ENCODE measurements around the gene STPG3. TPM values are rescaled to one million over a fixed set of nuclear protein-coding genes. Genes with fewer than 3 reads are reported as not detected.

The STPG3 gene
- total and polyA plus RNA-seq, 2 of the 4 experiments (the other 2 are of a cell fraction) = not detected

DNA sequence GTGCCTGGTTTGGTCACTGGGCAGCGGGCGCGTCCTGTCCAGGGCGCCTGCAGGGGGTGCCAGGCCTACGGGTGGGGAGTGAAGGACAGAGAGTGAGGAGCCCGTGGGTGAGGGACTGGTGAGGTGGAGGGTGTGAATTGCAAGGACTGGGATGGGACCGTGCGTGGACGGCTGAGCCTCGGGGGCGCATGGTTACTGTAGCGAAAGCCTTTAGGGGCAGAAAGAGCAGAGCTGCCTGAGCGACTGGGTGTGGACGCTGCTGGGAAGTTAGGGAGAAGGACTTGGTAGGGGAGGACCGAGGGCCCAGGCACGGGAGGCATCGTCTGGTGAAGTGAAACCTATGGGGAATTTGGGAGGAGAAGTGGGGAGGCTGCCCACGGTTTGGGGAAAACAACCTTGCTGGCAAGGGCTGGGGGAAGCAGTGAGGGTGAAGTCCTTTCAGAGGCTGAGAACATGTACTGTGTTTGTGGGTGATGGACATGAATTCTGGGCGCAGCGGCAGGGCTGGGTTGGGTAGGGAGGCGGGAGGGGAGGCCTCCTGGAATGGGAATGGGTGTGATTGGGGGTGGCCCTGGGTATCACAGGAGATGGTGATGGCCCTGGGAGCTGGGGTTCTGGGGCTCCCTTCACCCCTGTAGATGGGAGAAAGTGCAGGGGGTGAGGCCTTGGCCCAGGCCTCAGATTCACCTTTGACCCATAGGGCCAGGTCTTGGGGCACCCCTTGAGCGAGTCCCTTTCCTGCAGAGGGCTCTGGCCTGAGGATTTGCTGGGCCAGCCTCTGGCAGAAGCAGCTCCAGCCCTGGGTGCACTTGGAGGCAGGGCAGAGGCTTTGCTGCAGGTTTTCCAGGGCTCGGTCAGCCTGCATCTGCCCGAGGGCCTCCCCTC lies 24.7 kb downstream of the STPG3 start:
- H4K20me1 ChIP-seq (ENCODE audit: insufficient read depth, low read length) = peaks cover 30% of the 10 kb centered on the region

More for the DNA sequence above, 24.7 kb downstream of the STPG3 start:
- 87% methylated on average over 15 of the region's 24 CpGs; no CpG with 5 or more reads in 1 of the 2 experiments for WGBS, 2 experiments (ENCODE audit: extremely low coverage in 2 of 2, insufficient read length in 1 of 2)
- Histone ChIP-seq H3K4ac (ENCODE audit: low read depth, low read length) (no peak overlapping the region), H3K18ac (ENCODE audit: low read depth, low read length) (no peak overlapping the region), H3K4me2 (ENCODE audit: low read depth, low read length) (no peak overlapping the region), H3K23ac (ENCODE audit: low read depth, low read length) (no peak overlapping the region), H3K9ac (ENCODE audit: low read depth, low read length) (no peak overlapping the region), H2AK9ac (replicated peaks; ENCODE audit: low read depth, low read length, poor library complexity) (peak overlapping the region; percentile 99), H3K56ac (ENCODE audit: extremely low read depth, insufficient read depth, low read length) (no peak overlapping the region), H4K5ac (ENCODE audit: low read depth, low read length) (no peak overlapping the region), H2AK5ac (ENCODE audit: low read depth, low read length) (peak overlapping the region; percentile 28), H3K27ac (ENCODE audit: insufficient read depth, low read length) (no peak overlapping the region), H2BK20ac (ENCODE audit: low read depth, low read length) (no peak overlapping the region), H2BK120ac (ENCODE audit: low read depth, low read length) (no peak overlapping the region), H2BK5ac (ENCODE audit: low read depth, low read length, poor library complexity, severe bottlenecking) (no peak overlapping the region), H3K36me3 (ENCODE audit: control insufficient read depth, insufficient read depth, low read length) (peaks cover 42% of the 10 kb centered on the region), H3K27me3 (ENCODE audit: control insufficient read depth, insufficient read depth, low read length) (no peaks in the 10 kb centered on the region), H3K4me3 (ENCODE audit: insufficient read depth, low read depth, low read length) (no peak overlapping the region), H2AFZ (replicated peaks; ENCODE audit: low read length, poor library complexity) (no peak overlapping the region), H3K79me1 (ENCODE audit: low read depth in 1 of 2, low read length in 2 of 2) (peaks cover 3 to 67% of the 10 kb centered on the region in 2 experiments), H4K8ac (ENCODE audit: low read depth in 2 of 2, low read length in 2 of 2) (no peak overlapping the region), H3K9me3 (ENCODE audit: control insufficient read depth, insufficient read depth, low read length) (no peaks in the 10 kb centered on the region), H3K4me1 (ENCODE audit: control insufficient read depth, insufficient read depth, low read length) (peaks cover 20% of the 10 kb centered on the region), H2BK15ac (ENCODE audit: low read depth, low read length) (no peak overlapping the region), H3K9me1 (ENCODE audit: insufficient read depth, low read length) (no peaks in the 10 kb centered on the region; the same call in 1 of the 2 replicates), H4K91ac (ENCODE audit: insufficient read depth, low read depth, low read length) (no peak overlapping the region), H3K14ac (replicated peaks; ENCODE audit: low read depth, low read length) (no peak overlapping the region)
- DNase-seq (no peak), ATAC-seq (ENCODE audit: low read depth) (no peak)
- ChIA-PET CTCF (no interaction called here), POLR2A (ENCODE audit: unreplicated experiment) (no interaction called here)
- no TSS peak for BruUV-seq (replicated peaks)
- intact Hi-C loops (cut with micrococcal nuclease) = no loop called here
- TF ChIP-seq MAZ (IDR thresholded peaks at IDR 0.05; ENCODE audit: borderline replicate concordance, low read depth, low read length) (no peak), POLR2A (IDR thresholded peaks at IDR 0.05; ENCODE audit: low read depth, low read length) (no peak), SMC3 (IDR thresholded peaks at IDR 0.05; ENCODE audit: low read depth, low read length) (no peak), NFE2L2 (IDR thresholded peaks at IDR 0.05; ENCODE audit: low read depth, low read length) (no peak), RAD21 (IDR thresholded peaks at IDR 0.05; ENCODE audit: low read length) (no peak), MXI1 (IDR thresholded peaks at IDR 0.05; ENCODE audit: borderline replicate concordance, low read depth, low read length) (no peak), CHD1 (IDR thresholded peaks at IDR 0.05; ENCODE audit: low read depth, low read length) (no peak), CEBPB (IDR thresholded peaks at IDR 0.05; ENCODE audit: low read depth, low read length) (no peak), BHLHE40 (IDR thresholded peaks at IDR 0.05; ENCODE audit: low read depth, low read length) (no peak), RCOR1 (IDR thresholded peaks at IDR 0.05; ENCODE audit: insufficient replicate concordance, low read length) (no peak), RFX5 (IDR thresholded peaks at IDR 0.05; ENCODE audit: low read depth, low read length) (no peak)
- dilution Hi-C loops (cut with HindIII; ENCODE audit: low sequenced_read_pairs, unreplicated experiment) = no loop called here
- in situ Hi-C loops (cut with MboI; ENCODE audit: low sequenced_read_pairs) = no loop called here

Data from IMR-90 (cell line).